Calu3 (cell line): ENCODE results near the gene TRIM4. TPM values are rescaled to one million over a fixed set of nuclear protein-coding genes. Genes with fewer than 3 reads are reported as not detected.
A peak's percentile ranks its signal among the peaks of the same experiment; 100 is the strongest.
"Not testable (repeated sequence)": the region's sequence is repeated elsewhere in the genome, so short reads cannot be mapped to it uniquely, and the experiment has no call there.

ENCODE experiments used
- BruUV-seq: library from RNA; stranded (reverse); fragments of 400-500 nt; replicated peaks from 2 replicates; lab custom pipeline; 2021; lab: Mats Ljungman, UMichigan
- CTCF ChIA-PET: fragments of 300-600 bp; sonication (Branson Sonifier 250); formaldehyde crosslinking; loops from one replicate; lab custom pipeline; 2022; ENCODE audit warnings: antibody characterized with exemption; lab: Charles Lee
- DNase-seq: peaks from one replicate; pipeline ENCODE4 v3.0.0; 2022
- H3K27ac Mint-ChIP-seq: one replicate; pipeline ENCODE4 v1.8.0; 2022; ENCODE audit warnings: mixed read lengths; ENCODE audit not compliant: unreplicated experiment
- H3K27me3 Mint-ChIP-seq: one replicate; pipeline ENCODE4 v1.8.0; 2022; ENCODE audit warnings: mixed read lengths; ENCODE audit not compliant: unreplicated experiment
- H3K36me3 Mint-ChIP-seq: one replicate; pipeline ENCODE4 v1.8.0; 2022; ENCODE audit warnings: mild to moderate bottlenecking, moderate library complexity, mixed read lengths; ENCODE audit not compliant: insufficient read depth, unreplicated experiment
- H3K4me1 Mint-ChIP-seq: one replicate; pipeline ENCODE4 v1.8.0; 2022; ENCODE audit warnings: mild to moderate bottlenecking, low read depth, mixed read lengths; ENCODE audit not compliant: unreplicated experiment
- H3K4me3 Mint-ChIP-seq: one replicate; pipeline ENCODE4 v1.8.0; 2022; ENCODE audit warnings: mild to moderate bottlenecking, low read depth, moderate library complexity, mixed read lengths; ENCODE audit not compliant: unreplicated experiment
- H3K9me3 Mint-ChIP-seq: one replicate; pipeline ENCODE4 v1.8.0; 2022; ENCODE audit warnings: low read depth, mixed read lengths; ENCODE audit not compliant: unreplicated experiment
- CTCF ChIP-seq: fragments of 200-600 bp; IDR thresholded peaks from one replicate; pipeline ENCODE4 v1.8.0; 2022; ENCODE audit warnings: antibody characterized with exemption; ENCODE audit not compliant: unreplicated experiment
- intact Hi-C: fragments of 100-400 bp; cut with micrococcal nuclease; formaldehyde crosslinking; loops from one replicate; pipeline ENCODE4 v1.10.0; 2022; ENCODE audit not compliant: unreplicated experiment
- total RNA-seq: library from RNA; stranded (reverse); gene quantifications from 2 replicates; pipeline ENCODE4 v1.2.3, GENCODE V29; 2022

TRIM4 gene
- total RNA-seq, 1 experiment from 2014 or later, result 16.9 TPM

- H3K4me3 Mint-ChIP-seq, result no peak overlapping the region
- TF ChIP-seq CTCF, result no peak
- BruUV-seq, result no TSS peak
- H3K27ac Mint-ChIP-seq, result no peak overlapping the region
- no peak for DNase-seq
- no peaks in the 10 kb centered on the region for H3K9me3 Mint-ChIP-seq
- H3K27me3 Mint-ChIP-seq, result peaks cover 20% of the 10 kb centered on the region
- intact Hi-C loops, result no loop called here
- no peaks in the 10 kb centered on the region for H3K4me1 Mint-ChIP-seq
- no peaks in the 10 kb centered on the region for H3K36me3 Mint-ChIP-seq
- CTCF ChIA-PET, result no interaction called here
Measured at GRCh38 chr7:99944497-99945070, 25.3 kb upstream of the TRIM4 start.

- Mint-ChIP-seq H3K36me3 (no peaks in the 10 kb centered on the region), H3K4me3 (no peak overlapping the region), H3K9me3 (peaks cover 4% of the 10 kb centered on the region), H3K27ac (no peak overlapping the region), H3K27me3 (peaks cover 27% of the 10 kb centered on the region), H3K4me1 (no peaks in the 10 kb centered on the region)
- CTCF ChIA-PET, result no interaction called here
- BruUV-seq, result no TSS peak
- TF ChIP-seq CTCF, result no peak
- no peak for DNase-seq
- intact Hi-C loops, result no loop called here
Measured at GRCh38 chr7:99943641-99944496, 24.5 kb upstream of the TRIM4 start.

- Mint-ChIP-seq H3K36me3 (no peaks in the 10 kb centered on the region), H3K9me3 (peaks cover 6% of the 10 kb centered on the region), H3K4me1 (no peaks in the 10 kb centered on the region), H3K4me3 (no peak overlapping the region), H3K27me3 (peaks cover 37% of the 10 kb centered on the region), H3K27ac (no peak overlapping the region)
- no TSS peak for BruUV-seq
- intact Hi-C loops, result no loop called here
- DNase-seq, result no peak
- CTCF ChIA-PET, result interaction anchor here (0.7 kb wide), 1 partner anchor 52 kb away, joined by 4 read pairs; no protein-coding TSS in a partner anchor
- TF ChIP-seq CTCF, result no peak
Measured at GRCh38 chr7:99938296-99938695, 19.0 kb upstream of the TRIM4 start.

- BruUV-seq, H3K27ac Mint-ChIP-seq, CTCF ChIA-PET, H3K9me3 Mint-ChIP-seq, H3K4me1 Mint-ChIP-seq, H3K36me3 Mint-ChIP-seq, H3K4me3 Mint-ChIP-seq, DNase-seq, intact Hi-C loops: not testable (repeated sequence)
- peaks cover 41% of the 10 kb centered on the region for H3K27me3 Mint-ChIP-seq
Measured at GRCh38 chr7:99935009-99935408, 15.7 kb upstream of the TRIM4 start.

- Mint-ChIP-seq H3K36me3 (peaks cover 4% of the 10 kb centered on the region), H3K4me1 (peaks cover 6% of the 10 kb centered on the region), H3K27ac (no peak overlapping the region), H3K4me3 (peak overlapping the region; percentile 67), H3K27me3 (peaks cover 63% of the 10 kb centered on the region), H3K9me3 (no peaks in the 10 kb centered on the region)
- DNase-seq, result no peak
- no TSS peak for BruUV-seq
- no peak for TF ChIP-seq CTCF
- CTCF ChIA-PET, result no interaction called here
- intact Hi-C loops, result no loop called here
Measured at GRCh38 chr7:99930376-99930775, 11.0 kb upstream of the TRIM4 start.
